Pancreas (tissue), 10 donors: ENCODE results near the gene RHOBTB1. TPM values are rescaled to one million over a fixed set of nuclear protein-coding genes. Genes with fewer than 3 reads are reported as not detected.

Experiments used
- ATAC-seq, 4 donors: fragments of 200-7000 bp; cut with Tn5 transposase; one replicate each; pipeline versions ENCODE4 v1.8.0 to v1.9.1; 2020; ENCODE audit warnings: mild to moderate bottlenecking in 4 of 4, moderate library complexity in 4 of 4
- DNase-seq, 6 donors: peaks; one replicate each; pipeline ENCODE4 v3.0.0-alpha.2; 2020
- FAIRE-seq: peaks from 2 replicates; lab custom pipeline; 2012; peaks lifted over from hg19 to GRCh38; lab: Jason Lieb, UNC
- H3K27ac ChIP-seq, 4 donors: fragments of 200-600 bp; sonication (generic); 1 replicate in 3 of 4; 2 replicates in 1 of 4; pipeline versions ENCODE4 v1.5.0 to v1.8.0; 2020
- H3K27me3 ChIP-seq, 4 donors: fragments of 200-600 bp; one replicate each; pipeline ENCODE4 v1.8.0; 2021
- H3K36me3 ChIP-seq, 3 donors: fragments of 200-600 bp; sonication (generic) in 1 of 3; one replicate each; pipeline versions ENCODE4 v1.5.0 to v1.8.0; 2020 to 2021
- H3K4me1 ChIP-seq, 3 donors: fragments of 200-600 bp; one replicate each; pipeline ENCODE4 v1.8.0; 2021
- H3K4me3 ChIP-seq, 4 donors: fragments of 200-600 bp; sonication (generic) in 2 of 4; one replicate each; pipeline versions ENCODE4 v1.5.0 to v1.8.0; 2020 to 2021
- H3K9me3 ChIP-seq, 4 donors: fragments of 200-600 bp; one replicate each; pipeline ENCODE4 v1.8.0; 2021
- CTCF ChIP-seq, 4 donors: fragments of 200-600 bp; sonication (generic) in 3 of 4; IDR thresholded peaks; one replicate each; pipeline versions ENCODE4 v1.5.0 to v1.8.0; 2021; ENCODE audit warnings: antibody characterized with exemption in 4 of 4
- WGBS, 2 donors: extraction: QIAGEN DNeasy Blood & Tissue Kit; methylation state at CpG; one replicate each; pipeline ENCODE4 v1.1.7; 2013; 5-methylcytosine and 5-hydroxymethylcytosine counted together
- intact Hi-C, 3 donors: fragments of 100-400 bp; cut with DNase I; formaldehyde crosslinking; loops; one replicate each; pipeline versions ENCODE4 v1.11.1 to v1.14.2; 2022
- polyA plus RNA-seq, 2 donors: library from polyadenylated mRNA; stranded (reverse); fragments of 200-250 nt; gene quantifications; one replicate each; pipeline ENCODE4 v1.2.3, GENCODE V29; 2013
- total RNA-seq, 6 donors: library from RNA; stranded (reverse); fragmentation: NEBNext Ultra II Directional in 4 of 6; extraction: Animal tissue kit (Norgen Biotek cat#: 25700) in 4 of 6; gene quantifications; one replicate each; pipeline versions ENCODE4 v1.2.1 to v1.2.4, GENCODE V29; 2021 to 2023
- donor health status: healthy with polysubstance abuse.
- donor health status: DM: no; HTN: no; CAD: no; lungs with moderate emphysema.
- donor health status: DM: no; HTN: no; CAD: no.
- donor health status: control.
- donor health status: control.
- donor health status: Bipolar disorder and iron deficiency.
- donor health status: DM: yes; HTN: yes; CAD: no.
- donor health status: DM: no; HTN: no; CAD: no.
- donor health status: DM: no; HTN: no; CAD: no.
- donor health status: DM: yes; HTN: yes; CAD: no.

Gene RHOBTB1
- total and polyA plus RNA-seq, 8 donors: 4.0 to 11.3 (median 7.0) TPM

DNA sequence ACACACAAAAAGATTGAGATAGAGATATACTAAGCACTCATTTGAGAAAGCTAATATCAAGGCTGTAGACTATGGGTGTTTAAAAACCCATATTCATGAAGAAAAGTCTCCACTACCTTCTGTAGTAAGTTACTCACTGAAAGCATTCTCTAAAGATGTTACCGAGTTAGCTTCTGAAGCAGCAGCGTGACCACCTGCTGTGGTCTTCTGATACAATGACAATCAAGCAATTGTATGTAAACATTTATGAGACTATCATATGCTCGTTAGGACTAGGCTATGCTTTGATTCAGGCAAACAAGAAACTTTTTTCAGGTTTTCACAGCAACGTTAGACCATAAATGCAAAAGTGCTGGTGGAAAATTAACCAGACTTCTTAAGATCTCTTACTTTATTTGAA, 11.2 kb downstream of the RHOBTB1 start:
- no peak for TF ChIP-seq CTCF (IDR thresholded peaks at IDR 0.05)
- Histone ChIP-seq H3K27me3 (no peaks in the 10 kb centered on the region), H3K9me3 (no peaks in the 10 kb centered on the region), H3K36me3 (no peaks in the 10 kb centered on the region), H3K27ac (no peak overlapping the region), H3K4me3 (no peak overlapping the region), H3K4me1 (peaks cover 0 to 14% (median 12%) of the 10 kb centered on the region in 3 donors)
- DNase-seq (no peak), ATAC-seq (no peak), FAIRE-seq (no peak)
- WGBS, 2 donors: 55 to 76% methylated on average over 4 of the region's 4 CpGs
- intact Hi-C loops: no loop called here

DNA sequence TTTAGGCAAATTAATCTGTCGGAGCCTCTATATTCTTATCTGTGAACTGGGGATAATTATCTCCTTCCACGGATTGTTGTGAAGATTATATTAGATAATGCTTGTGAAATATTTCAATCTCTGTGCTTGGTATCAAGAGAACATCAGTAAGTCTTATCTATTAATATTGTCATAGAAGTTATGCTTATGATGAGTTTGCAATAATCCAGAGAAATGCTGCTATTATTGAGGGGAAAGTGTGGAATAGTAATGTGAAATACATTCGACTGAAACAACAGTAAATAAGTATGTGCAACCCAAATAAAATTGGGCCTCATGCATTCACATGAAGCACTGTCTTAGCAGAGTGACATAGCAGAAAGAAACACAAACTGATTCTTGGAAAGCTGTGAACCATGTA, 13.7 kb downstream of the RHOBTB1 start:
- H3K27me3 ChIP-seq: no peaks in the 10 kb centered on the region
- no peak for DNase-seq
- no peaks in the 10 kb centered on the region for H3K36me3 ChIP-seq
- no peak for FAIRE-seq
- H3K9me3 ChIP-seq: no peaks in the 10 kb centered on the region
- H3K4me1 ChIP-seq: no peaks in the 10 kb centered on the region
- ATAC-seq: no peak
- intact Hi-C loops: no loop called here
- TF ChIP-seq CTCF (IDR thresholded peaks at IDR 0.05): no peak
- no peak overlapping the region for H3K27ac ChIP-seq
- no peak overlapping the region for H3K4me3 ChIP-seq
- 58 to 62% methylated on average over 3 of the region's 3 CpGs for WGBS, 2 donors

DNA sequence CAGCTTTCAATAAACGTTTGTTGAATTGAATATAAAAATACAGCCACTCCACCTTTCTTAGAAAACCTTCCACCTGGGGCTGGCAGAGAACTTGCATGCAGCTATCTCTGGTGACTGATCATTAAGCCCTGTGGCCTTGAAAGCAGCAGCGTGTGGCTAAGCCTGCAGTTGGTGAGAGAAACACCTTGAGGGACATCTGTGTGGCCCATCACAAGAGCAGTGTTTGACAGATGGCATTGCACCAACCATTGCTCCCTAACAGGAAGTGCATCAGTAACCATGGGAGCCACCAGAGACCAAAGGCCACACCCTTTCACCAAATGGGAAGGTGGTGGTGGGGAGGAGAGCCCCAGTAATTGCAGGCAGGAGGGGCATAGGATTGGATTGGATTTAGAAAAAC, 22.4 kb downstream of the RHOBTB1 start:
- H3K27me3 ChIP-seq: no peaks in the 10 kb centered on the region
- TF ChIP-seq CTCF (IDR thresholded peaks at IDR 0.05): no peak
- FAIRE-seq (no peak), DNase-seq (peak in 4 of 6 donors; percentile 42 to 78 (median 57)), ATAC-seq (peak; percentile 83 to 95 (median 88))
- 17 to 18% methylated on average over 2 of the region's 2 CpGs for whole genome bisulfite sequencing, 2 donors
- no peak overlapping the region for H3K27ac ChIP-seq
- H3K36me3 ChIP-seq: no peaks in the 10 kb centered on the region
- H3K4me3 ChIP-seq: no peak overlapping the region
- H3K9me3 ChIP-seq: no peaks in the 10 kb centered on the region
- intact Hi-C loops: no loop called here
- H3K4me1 ChIP-seq: peaks cover 0 to 5% (median 2%) of the 10 kb centered on the region in 3 donors

GRCh38 chr10:60920479-60920878, 23.5 kb downstream of the RHOBTB1 start:
- Histone ChIP-seq H3K4me1 (peaks cover 0 to 5% (median 2%) of the 10 kb centered on the region in 3 donors), H3K9me3 (no peaks in the 10 kb centered on the region), H3K4me3 (no peak overlapping the region), H3K27ac (no peak overlapping the region), H3K27me3 (no peaks in the 10 kb centered on the region), H3K36me3 (no peaks in the 10 kb centered on the region)
- 97 to 98% methylated on average over 4 of the region's 4 CpGs for WGBS, 2 donors
- intact Hi-C loops: no loop called here
- DNase-seq (no peak), FAIRE-seq (no peak), ATAC-seq (no peak)
- no peak for TF ChIP-seq CTCF (IDR thresholded peaks at IDR 0.05)

DNA sequence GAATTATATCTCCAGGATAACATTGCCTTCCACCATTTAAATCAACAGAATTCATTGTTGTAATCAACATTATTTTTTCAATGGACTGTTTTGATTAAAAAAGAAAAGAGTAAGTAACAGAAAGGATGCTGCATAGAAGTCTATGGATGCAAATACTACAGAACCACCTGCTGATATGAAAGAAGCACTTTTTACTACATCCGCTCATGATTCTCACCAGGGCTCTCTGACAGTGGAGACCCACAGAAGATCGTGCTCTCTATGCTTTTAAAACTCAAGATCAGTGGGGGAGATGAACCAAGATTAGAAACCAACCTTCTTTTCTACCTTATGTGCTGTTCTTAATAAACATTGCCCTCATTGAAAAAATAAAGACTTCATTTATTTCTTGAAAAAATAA, 24.4 kb downstream of the RHOBTB1 start:
- FAIRE-seq (no peak), DNase-seq (no peak), ATAC-seq (no peak)
- H3K27me3 ChIP-seq: no peaks in the 10 kb centered on the region
- no peak for TF ChIP-seq CTCF (IDR thresholded peaks at IDR 0.05)
- no peak overlapping the region for H3K27ac ChIP-seq
- H3K36me3 ChIP-seq: no peaks in the 10 kb centered on the region
- WGBS, 2 donors: 94 to 97% methylated on average over 2 of the region's 2 CpGs
- intact Hi-C loops: no loop called here
- H3K4me3 ChIP-seq: no peak overlapping the region
- H3K4me1 ChIP-seq: peaks cover 0 to 5% (median 2%) of the 10 kb centered on the region in 3 donors
- no peaks in the 10 kb centered on the region for H3K9me3 ChIP-seq
